ENCODE measurements around the gene IDH2. TPM values are rescaled to one million over a fixed set of nuclear protein-coding genes. Genes with fewer than 3 reads are reported as not detected.

IDH2 gene
- total RNA-seq, 1 donor from 2014 or later = 79.1 TPM

DNA sequence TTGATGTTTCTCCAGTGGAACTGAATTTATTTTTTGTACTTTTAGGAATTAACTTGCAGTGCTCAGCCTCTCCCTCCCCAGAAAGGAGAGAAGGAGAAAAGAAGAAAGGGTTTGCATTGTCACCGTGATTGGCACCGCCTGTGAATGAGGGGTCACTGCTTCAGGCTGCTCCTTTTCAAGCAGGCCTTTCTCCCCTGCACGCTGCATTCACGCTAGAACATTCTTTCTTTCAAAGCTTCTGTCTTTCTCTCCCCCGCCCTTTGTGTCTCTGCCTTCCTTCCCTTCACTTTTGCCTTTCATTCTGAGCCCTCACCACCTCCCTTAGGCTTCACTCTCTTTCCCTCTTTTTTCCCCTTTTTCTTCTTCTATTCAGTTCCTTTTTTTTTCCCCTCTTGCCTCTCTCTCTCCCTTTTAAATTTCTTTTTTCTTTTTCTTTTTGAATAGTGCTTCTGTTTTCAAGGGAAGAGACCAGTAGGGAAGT lies 58.7 kb downstream of the IDH2 start:
- Histone ChIP-seq H3K36me3 (ENCODE audit: control insufficient read depth, insufficient read depth, low read length) (no peaks in the 10 kb centered on the region), H3K27me3 (ENCODE audit: control insufficient read depth, insufficient read depth, low read length) (no peaks in the 10 kb centered on the region), H3K4me3 (ENCODE audit: low read depth, low read length) (no peak overlapping the region)
- TF ChIP-seq, protein P1, sequence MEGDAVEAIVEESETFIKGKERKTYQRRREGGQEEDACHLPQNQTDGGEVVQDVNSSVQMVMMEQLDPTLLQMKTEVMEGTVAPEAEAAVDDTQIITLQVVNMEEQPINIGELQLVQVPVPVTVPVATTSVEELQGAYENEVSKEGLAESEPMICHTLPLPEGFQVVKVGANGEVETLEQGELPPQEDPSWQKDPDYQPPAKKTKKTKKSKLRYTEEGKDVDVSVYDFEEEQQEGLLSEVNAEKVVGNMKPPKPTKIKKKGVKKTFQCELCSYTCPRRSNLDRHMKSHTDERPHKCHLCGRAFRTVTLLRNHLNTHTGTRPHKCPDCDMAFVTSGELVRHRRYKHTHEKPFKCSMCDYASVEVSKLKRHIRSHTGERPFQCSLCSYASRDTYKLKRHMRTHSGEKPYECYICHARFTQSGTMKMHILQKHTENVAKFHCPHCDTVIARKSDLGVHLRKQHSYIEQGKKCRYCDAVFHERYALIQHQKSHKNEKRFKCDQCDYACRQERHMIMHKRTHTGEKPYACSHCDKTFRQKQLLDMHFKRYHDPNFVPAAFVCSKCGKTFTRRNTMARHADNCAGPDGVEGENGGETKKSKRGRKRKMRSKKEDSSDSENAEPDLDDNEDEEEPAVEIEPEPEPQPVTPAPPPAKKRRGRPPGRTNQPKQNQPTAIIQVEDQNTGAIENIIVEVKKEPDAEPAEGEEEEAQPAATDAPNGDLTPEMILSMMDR (IDR thresholded peaks at IDR 0.05; ENCODE audit: insufficient read depth, low read length, poor library complexity, severe bottlenecking) = no peak
- no peak for DNase-seq (ENCODE audit: low read depth)

DNA sequence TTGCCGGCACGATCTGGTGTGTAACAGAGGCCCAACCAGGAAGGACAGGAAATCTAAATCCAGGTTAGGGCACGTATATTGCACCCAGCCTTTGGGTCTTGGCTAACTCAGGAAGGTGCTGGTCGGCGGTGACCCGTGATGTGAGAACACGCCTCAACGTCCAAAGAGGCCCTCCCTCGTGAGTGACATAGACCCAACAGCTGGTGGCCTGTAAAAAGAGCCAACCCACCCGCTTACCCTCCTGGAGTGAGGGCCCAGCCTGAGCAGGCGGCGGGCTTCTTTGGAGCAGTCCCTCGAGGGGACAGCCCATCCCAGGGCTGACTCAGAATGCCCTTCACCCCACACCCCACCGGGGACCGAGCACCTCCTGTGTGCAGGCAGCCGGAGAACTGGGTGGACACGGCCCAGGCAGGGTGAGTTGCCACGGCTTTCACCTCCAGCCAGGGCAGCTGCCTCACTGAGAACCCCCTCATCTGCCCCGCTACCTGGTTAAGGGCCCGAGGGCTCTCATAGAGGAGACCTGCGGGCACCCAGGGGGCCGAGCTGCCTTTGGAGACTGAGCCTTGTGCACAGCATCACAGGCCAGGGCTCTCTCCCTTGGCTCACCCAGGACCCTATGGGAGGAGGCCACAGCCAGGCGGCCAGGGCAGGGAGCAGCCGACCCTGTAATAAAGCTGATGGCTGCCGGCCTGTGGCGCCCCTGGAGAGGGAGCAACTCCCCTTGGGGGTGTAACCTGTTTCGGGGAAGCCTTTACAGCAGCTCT lies 59.3 kb downstream of the IDH2 start:
- no peak for DNase-seq (ENCODE audit: low read depth)
- H3K27me3 ChIP-seq (ENCODE audit: control insufficient read depth, insufficient read depth, low read length) = no peaks in the 10 kb centered on the region
- H3K36me3 ChIP-seq (ENCODE audit: control insufficient read depth, insufficient read depth, low read length) = no peaks in the 10 kb centered on the region
- TF ChIP-seq, protein P1 (IDR thresholded peaks at IDR 0.05; ENCODE audit: insufficient read depth, low read length, poor library complexity, severe bottlenecking) = no peak
- no peak overlapping the region for H3K4me3 ChIP-seq (ENCODE audit: low read depth, low read length)

DNA sequence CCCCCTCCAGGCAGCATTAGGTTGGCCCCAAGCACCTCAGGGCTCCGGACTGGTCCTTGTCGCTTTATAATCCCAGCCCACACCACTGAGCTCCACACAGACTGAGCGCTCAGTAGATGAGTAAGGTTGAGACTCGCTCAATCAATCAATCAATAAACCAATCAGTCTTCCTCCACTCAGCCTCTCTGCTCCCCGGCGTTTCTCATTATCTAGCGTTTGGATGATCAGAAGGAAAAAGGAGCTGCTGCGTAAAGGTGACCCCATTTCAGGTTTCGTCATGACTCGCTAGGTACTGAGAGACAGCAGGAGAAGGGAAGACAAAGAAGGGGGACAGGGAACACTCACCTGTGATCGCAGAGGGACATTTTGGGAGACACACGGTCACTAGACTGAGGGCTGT lies 59.9 kb downstream of the IDH2 start:
- TF ChIP-seq, protein P1 (IDR thresholded peaks at IDR 0.05; ENCODE audit: insufficient read depth, low read length, poor library complexity, severe bottlenecking) = no peak
- Histone ChIP-seq H3K36me3 (ENCODE audit: control insufficient read depth, insufficient read depth, low read length) (no peaks in the 10 kb centered on the region), H3K4me3 (ENCODE audit: low read depth, low read length) (no peak overlapping the region), H3K27me3 (ENCODE audit: control insufficient read depth, insufficient read depth, low read length) (no peaks in the 10 kb centered on the region)
- DNase-seq (ENCODE audit: low read depth) = no peak

DNA sequence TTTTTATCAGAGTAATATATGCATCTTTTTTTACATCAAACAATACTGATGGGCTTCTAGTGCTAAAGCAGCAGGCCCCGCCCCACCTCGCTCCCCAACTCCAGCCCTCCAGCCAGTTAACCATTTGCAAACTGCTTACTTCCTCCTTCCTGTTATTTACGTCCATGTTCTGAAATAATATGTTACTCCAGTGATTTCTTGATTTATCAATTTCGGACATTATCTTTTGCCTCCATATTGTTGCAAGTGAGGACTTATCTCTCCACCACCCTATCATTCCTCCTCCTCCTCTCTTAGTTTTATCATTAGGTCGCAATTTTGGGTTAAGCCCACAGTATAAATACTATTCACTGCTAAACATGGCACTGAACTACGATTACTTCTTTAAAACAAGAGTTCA lies 61.6 kb downstream of the IDH2 start:
- no peak overlapping the region for H3K4me3 ChIP-seq (ENCODE audit: low read depth, low read length)
- TF ChIP-seq, protein P1 (IDR thresholded peaks at IDR 0.05; ENCODE audit: insufficient read depth, low read length, poor library complexity, severe bottlenecking) = no peak
- no peak for DNase-seq (ENCODE audit: low read depth)
- no peaks in the 10 kb centered on the region for H3K36me3 ChIP-seq (ENCODE audit: control insufficient read depth, insufficient read depth, low read length)
- H3K27me3 ChIP-seq (ENCODE audit: control insufficient read depth, insufficient read depth, low read length) = no peaks in the 10 kb centered on the region

DNA sequence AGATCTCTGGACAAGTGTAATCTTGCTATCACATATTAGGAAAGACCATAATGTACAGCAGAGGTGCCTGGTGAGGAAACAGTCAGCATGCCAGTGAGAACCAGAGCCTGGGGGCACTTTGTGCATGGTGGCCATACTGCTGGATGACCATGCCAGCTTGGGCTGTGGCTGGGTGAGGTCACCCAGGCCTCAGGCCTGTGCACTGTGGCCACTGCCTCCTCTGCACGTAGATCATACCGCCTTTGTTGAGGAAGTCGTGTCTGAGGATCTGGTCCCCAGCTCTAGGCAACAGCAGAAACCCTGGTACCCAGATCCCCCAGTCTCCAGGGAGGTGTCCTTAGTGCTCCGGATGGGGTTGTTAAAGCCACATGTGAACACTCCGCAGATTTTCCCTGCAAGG lies 62.3 kb downstream of the IDH2 start:
- TF ChIP-seq, protein P1 (IDR thresholded peaks at IDR 0.05; ENCODE audit: insufficient read depth, low read length, poor library complexity, severe bottlenecking) = no peak
- Histone ChIP-seq H3K27me3 (ENCODE audit: control insufficient read depth, insufficient read depth, low read length) (no peaks in the 10 kb centered on the region), H3K4me3 (ENCODE audit: low read depth, low read length) (no peak overlapping the region), H3K36me3 (ENCODE audit: control insufficient read depth, insufficient read depth, low read length) (no peaks in the 10 kb centered on the region)
- no peak for DNase-seq (ENCODE audit: low read depth)

DNA sequence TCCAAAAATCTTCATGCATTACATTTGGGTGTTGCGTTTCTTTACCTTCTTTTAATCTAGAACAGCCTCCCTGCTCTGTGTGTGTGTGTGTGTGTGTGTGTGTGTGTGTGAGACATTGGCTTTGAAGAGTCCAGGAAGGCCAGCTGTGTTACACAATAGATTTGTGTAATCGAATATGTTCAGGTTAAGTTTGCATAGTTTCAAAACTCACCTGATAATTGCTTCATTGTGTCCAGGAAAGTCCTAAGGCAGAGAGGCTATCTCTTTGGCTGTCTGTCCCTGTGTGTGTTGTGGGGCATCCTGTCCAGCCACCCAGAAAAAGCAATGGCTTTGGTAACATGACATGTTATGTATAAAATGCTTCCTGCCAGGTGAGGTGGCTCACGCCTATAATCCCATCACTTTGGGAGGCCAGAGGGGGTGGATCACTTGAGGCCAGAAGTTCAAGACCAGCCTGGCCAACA lies 63.6 kb downstream of the IDH2 start:
- TF ChIP-seq, protein P1 (IDR thresholded peaks at IDR 0.05; ENCODE audit: insufficient read depth, low read length, poor library complexity, severe bottlenecking) = no peak
- no peak overlapping the region for H3K4me3 ChIP-seq (ENCODE audit: low read depth, low read length)
- DNase-seq (ENCODE audit: low read depth) = no peak
- no peaks in the 10 kb centered on the region for H3K36me3 ChIP-seq (ENCODE audit: control insufficient read depth, insufficient read depth, low read length)
- no peaks in the 10 kb centered on the region for H3K27me3 ChIP-seq (ENCODE audit: control insufficient read depth, insufficient read depth, low read length)
